Measurements from ENCODE around the gene NR1D1.

GRCh38 chr17:40063901-40064531 lies 36.4 kb downstream of the NR1D1 start:
- TF ChIP-seq POLR2A (IDR thresholded peaks at IDR 0.05; ENCODE audit: low read depth, low read length) (no peak), POLR2AphosphoS5 (IDR thresholded peaks at IDR 0.05; ENCODE audit: low read depth, low read length) (no peak), TAF1 (IDR thresholded peaks at IDR 0.05; ENCODE audit: borderline replicate concordance, low read depth, low read length) (no peak)
